Body of pancreas (tissue), 4 donors: ENCODE measurements around the gene FAM13A. TPM values are rescaled to one million over a fixed set of nuclear protein-coding genes. Genes with fewer than 3 reads are reported as not detected.

Experiments used
- ATAC-seq: fragments of 150-250 bp; one replicate; pipeline ENCODE4 v1.9.1; 2016
- DNase-seq, 4 donors: peaks; one replicate each; pipeline ENCODE4 v3.0.0-alpha.2; 2019
- H3K27ac ChIP-seq, 4 donors: fragments of 200-600 bp; sonication (generic); 1 replicate in 3 of 4; 2 replicates in 1 of 4; pipeline versions ENCODE4 v1.5.1 to v1.6.1; 2016 to 2019; ENCODE audit warnings: mild to moderate bottlenecking in 1 of 4, mixed read lengths in 1 of 4, moderate library complexity in 1 of 4
- H3K27me3 ChIP-seq, 2 donors: fragments of 200-600 bp; sonication (generic); one replicate each; pipeline ENCODE4 v1.6.0; 2016; ENCODE audit warnings: mild to moderate bottlenecking in 1 of 2
- H3K36me3 ChIP-seq, 2 donors: fragments of 200-600 bp; sonication (generic); replicated peaks in 1 of 2; 2 replicates each; pipeline ENCODE4 v1.5.1; 2016; ENCODE audit warnings: low read depth in 2 of 2; ENCODE audit not compliant: insufficient read depth in 1 of 2
- H3K4me1 ChIP-seq: fragments of 200-600 bp; sonication (generic); one replicate; pipeline ENCODE4 v1.6.0; 2016
- H3K4me3 ChIP-seq, 2 donors: fragments of 200-600 bp; sonication (generic); 1 replicate in 1 of 2; 2 replicates in 1 of 2; pipeline ENCODE4 v1.5.1; 2016 to 2019
- H3K9me3 ChIP-seq, 3 donors: fragments of 200-600 bp; sonication (generic); 1 replicate in 2 of 3; 2 replicates in 1 of 3; pipeline ENCODE4 v1.5.1; 2016
- POLR2A ChIP-seq, 3 donors: fragments of 450-650 bp; IDR thresholded peaks; one replicate each; pipeline ENCODE4 v1.6.1; 2016; ENCODE audit warnings: antibody characterized with exemption in 3 of 3, mild to moderate bottlenecking in 2 of 3
- WGBS, 2 donors: methylation state at CpG; one replicate each; pipeline ENCODE4 v1.1.5; 2017; 5-methylcytosine and 5-hydroxymethylcytosine counted together
- intact Hi-C: fragments of 100-400 bp; cut with DNase I; formaldehyde crosslinking; loops from one replicate; pipeline ENCODE4 v1.15.1; 2023
- total RNA-seq, 2 donors: library from RNA; depleted of rRNA; stranded (reverse); fragments of >200 nt; gene quantifications; one replicate each; pipeline ENCODE4 v1.1.0, GENCODE V29; 2016
- TF ChIP-seq, protein P1 (sequence below), 7 experiments: fragments of 450-650 bp in 4 of 7; fragments of 200-600 bp in 3 of 7; sonication (generic) in 3 of 7; IDR thresholded peaks; one replicate each; pipeline ENCODE4 v1.5.1; 2016 to 2019; ENCODE audit warnings: antibody characterized with exemption in 7 of 7

FAM13A gene
- total RNA-seq, 2 donors from 2014 or later = 59.1 to 64.3 TPM

DNA sequence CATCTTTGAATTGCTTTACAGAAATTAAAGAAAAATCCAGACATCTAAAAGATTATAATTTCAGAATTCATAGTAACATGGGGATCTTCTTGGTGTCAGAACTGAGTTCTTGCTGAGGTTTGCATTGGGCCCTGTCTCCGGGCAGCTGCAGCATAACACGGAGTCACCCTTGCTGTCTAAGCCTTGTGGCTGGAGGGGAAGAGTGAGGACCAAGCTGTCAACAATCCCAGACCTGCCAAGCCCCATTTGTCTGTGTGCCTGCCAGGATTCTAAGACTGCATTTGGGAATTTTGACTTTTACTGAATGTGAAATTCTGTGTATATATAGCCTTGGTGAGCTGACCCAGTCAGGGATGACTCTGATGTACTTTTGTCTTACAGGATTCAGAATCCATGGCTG is 334.2 kb downstream of the FAM13A start:
- ATAC-seq = no peak
- TF ChIP-seq, protein P1, sequence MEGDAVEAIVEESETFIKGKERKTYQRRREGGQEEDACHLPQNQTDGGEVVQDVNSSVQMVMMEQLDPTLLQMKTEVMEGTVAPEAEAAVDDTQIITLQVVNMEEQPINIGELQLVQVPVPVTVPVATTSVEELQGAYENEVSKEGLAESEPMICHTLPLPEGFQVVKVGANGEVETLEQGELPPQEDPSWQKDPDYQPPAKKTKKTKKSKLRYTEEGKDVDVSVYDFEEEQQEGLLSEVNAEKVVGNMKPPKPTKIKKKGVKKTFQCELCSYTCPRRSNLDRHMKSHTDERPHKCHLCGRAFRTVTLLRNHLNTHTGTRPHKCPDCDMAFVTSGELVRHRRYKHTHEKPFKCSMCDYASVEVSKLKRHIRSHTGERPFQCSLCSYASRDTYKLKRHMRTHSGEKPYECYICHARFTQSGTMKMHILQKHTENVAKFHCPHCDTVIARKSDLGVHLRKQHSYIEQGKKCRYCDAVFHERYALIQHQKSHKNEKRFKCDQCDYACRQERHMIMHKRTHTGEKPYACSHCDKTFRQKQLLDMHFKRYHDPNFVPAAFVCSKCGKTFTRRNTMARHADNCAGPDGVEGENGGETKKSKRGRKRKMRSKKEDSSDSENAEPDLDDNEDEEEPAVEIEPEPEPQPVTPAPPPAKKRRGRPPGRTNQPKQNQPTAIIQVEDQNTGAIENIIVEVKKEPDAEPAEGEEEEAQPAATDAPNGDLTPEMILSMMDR (IDR thresholded peaks at IDR 0.05) = no peak
- no peak for TF ChIP-seq POLR2A (IDR thresholded peaks at IDR 0.05)
- Histone ChIP-seq H3K4me3 (no peak overlapping the region), H3K4me1 (no peaks in the 10 kb centered on the region), H3K36me3 (peaks cover 10 to 16% of the 10 kb centered on the region in 2 donors), H3K27me3 (no peaks in the 10 kb centered on the region), H3K9me3 (peaks cover 0 to 4% (median 0%) of the 10 kb centered on the region in 3 donors), H3K27ac (no peak overlapping the region)
- intact Hi-C loops = no loop called here
- 88 to 100% methylated on average over 2 of the region's 2 CpGs for WGBS, 2 donors
- DNase-seq = no peak

DNA sequence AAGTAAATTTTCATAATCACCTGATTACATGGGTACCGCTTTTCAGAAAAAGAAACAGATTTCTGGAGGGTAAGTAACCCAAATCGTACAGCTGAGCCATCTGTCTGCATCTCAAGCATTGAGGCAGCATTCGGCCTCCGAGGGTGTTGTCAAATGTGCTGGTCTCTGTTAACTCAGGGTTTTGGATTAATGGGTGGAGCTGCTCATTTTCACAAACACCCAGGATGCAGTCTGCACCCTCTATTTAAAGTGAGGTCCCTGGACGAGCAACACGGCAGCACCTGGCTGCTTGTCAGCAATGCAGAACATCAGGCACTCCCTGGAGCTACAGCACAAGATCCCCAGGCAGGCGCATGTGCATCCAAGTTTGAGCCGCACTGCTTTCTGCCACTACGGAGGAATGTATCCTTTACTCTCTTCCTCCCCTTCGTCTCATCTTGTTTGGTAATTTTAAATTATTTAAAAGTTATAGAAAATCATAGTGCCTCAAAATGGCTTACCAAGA is 334.7 kb downstream of the FAM13A start:
- ATAC-seq (no peak), DNase-seq (no peak)
- Histone ChIP-seq H3K4me1 (no peaks in the 10 kb centered on the region), H3K27me3 (no peaks in the 10 kb centered on the region), H3K36me3 (peaks cover 6 to 12% of the 10 kb centered on the region in 2 donors), H3K4me3 (no peak overlapping the region), H3K9me3 (peaks cover 0 to 5% (median 0%) of the 10 kb centered on the region in 3 donors), H3K27ac (no peak overlapping the region)
- intact Hi-C loops = no loop called here
- no peak for TF ChIP-seq POLR2A (IDR thresholded peaks at IDR 0.05)
- TF ChIP-seq, protein P1 (IDR thresholded peaks at IDR 0.05) = no peak
- WGBS, 2 donors = 88 to 93% methylated on average over 10 of the region's 10 CpGs

DNA sequence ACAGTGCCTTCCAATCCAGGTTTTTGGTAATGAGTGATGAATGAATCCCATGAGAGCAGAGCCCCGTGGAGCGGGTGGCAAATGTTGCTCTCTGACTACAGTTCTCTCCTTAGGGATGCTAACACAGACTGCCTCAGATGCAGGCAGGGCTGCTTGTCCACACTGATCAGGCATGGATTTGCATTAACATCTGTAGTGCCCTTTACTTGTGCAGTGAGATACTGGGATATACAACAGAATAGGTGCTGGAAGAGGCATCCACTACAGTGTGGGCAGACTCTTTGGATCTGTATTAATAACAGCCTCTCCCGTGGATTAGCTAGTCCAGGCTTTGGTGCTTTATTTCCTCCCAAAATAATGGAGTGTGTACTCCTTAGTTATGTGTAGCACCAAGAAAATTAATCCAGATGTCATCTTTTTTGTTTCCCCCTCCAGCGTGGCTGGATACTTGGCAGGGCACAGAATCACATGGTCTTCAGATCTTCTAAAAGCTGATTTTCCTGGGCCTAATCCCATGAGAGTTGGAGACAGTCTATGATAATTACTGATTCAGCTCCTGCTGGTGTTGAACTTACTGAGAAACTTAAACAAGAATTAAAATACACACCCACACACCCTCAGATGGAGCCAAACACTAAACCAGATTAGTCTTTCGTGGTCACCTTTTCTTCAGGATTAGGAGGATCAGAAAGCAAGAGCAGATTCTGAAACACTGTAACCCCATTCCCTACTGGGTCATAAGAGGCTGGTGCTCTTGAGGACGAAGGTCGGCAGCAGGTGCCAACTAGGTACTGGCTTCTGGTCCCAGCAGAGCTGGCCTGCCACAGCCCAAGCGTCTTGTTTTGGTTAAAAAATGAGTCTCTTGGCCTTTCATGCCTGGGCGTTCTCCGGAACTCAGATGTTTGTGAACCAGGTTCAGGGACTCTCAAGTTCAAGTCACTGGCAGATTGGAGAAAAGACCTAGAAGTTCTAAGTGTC is 336.2 kb downstream of the FAM13A start:
- Histone ChIP-seq H3K4me1 (no peaks in the 10 kb centered on the region), H3K27me3 (no peaks in the 10 kb centered on the region), H3K9me3 (peaks cover 0 to 5% (median 0%) of the 10 kb centered on the region in 3 donors), H3K4me3 (no peak overlapping the region), H3K36me3 (peaks cover 0 to 8% of the 10 kb centered on the region in 2 donors), H3K27ac (no peak overlapping the region)
- intact Hi-C loops = no loop called here
- 83 to 90% methylated on average over 9 to 10 of the region's 10 CpGs for WGBS, 2 donors
- no peak for DNase-seq
- ATAC-seq = no peak
- no peak for TF ChIP-seq POLR2A (IDR thresholded peaks at IDR 0.05)
- TF ChIP-seq, protein P1 (IDR thresholded peaks at IDR 0.05) = no peak

DNA sequence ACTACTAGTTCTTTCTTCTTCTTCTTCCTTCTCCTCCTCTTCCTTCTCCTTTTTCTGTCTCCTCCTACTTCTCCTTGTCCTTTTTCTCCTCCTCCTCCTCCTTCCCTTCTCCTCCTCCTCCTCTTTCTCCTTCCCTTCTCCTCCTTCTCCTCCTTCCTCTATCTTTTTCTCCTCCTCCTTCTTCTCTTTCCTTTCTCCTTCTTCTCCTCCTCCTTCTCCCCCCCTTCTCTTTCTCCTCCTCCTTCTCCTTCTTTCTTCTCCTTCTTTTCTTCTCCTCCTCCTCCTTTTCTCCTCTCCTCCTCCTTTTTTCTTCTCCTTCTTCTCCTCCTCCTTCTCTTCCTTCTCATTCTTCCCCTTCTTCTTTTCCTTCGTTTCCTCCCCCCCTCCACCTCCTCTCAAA is 337.6 kb downstream of the FAM13A start:
- ATAC-seq (no peak), DNase-seq (no peak)
- Histone ChIP-seq H3K4me3 (no peak overlapping the region), H3K9me3 (peaks cover 0 to 5% (median 0%) of the 10 kb centered on the region in 3 donors), H3K27ac (no peak overlapping the region), H3K27me3 (no peaks in the 10 kb centered on the region), H3K4me1 (no peaks in the 10 kb centered on the region), H3K36me3 (peaks cover 0 to 8% of the 10 kb centered on the region in 2 donors)
- TF ChIP-seq, protein P1 (IDR thresholded peaks at IDR 0.05) = no peak
- TF ChIP-seq POLR2A (IDR thresholded peaks at IDR 0.05) = no peak
- intact Hi-C loops = no loop called here
- WGBS, 2 donors = 94 to 98% methylated on average over 1 of the region's 1 CpG
